Activated naive CD4-positive, alpha-beta T cell treated with anti-CD3 and anti-CD28 coated beads, Interleukin-2, amount 50 U/mL, for 16 hours (primary cell): Measurements from ENCODE around the gene HTR2B.
"Not testable (repeated sequence)": the region's sequence is repeated elsewhere in the genome, so short reads cannot be mapped to it uniquely, and the experiment has no call there.

Experiments
- DNase-seq: peaks from one replicate; pipeline ENCODE4 v3.0.0-alpha.2; 2020

HTR2B gene

DNA sequence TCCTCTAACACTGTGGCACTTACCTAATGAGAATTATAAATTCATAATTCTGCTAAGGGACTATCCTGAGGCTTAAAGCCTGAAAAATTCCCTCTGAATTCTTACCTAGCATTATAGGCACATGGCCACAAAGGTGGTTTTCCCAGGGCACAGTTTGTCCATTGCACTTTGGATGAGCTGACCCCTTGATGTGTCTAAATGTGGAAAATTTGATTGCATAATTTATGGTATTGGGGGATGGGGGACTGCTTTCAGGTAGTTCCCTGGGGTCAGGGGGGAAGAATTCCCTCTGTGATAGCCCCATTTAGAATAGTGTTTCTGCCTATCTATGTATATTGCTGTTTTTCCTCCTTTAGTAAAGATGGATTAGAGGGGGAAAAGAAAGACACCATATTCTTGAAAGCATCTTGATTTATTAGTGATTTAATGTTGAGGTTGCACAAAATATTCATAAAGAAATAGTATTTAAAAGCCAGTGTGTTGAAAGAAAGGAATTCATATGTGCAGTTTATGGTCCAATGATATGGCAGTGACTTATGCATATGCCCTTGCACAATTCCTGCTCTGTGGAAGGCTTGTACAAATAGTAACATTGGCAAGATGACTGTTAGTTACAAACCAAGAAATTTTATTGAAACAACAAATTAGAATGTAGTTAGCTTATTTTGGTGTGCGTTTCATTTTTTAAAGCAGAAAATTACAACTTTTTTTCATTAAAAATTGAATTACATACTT is 8.7 kb upstream of the HTR2B start:
- no peak for DNase-seq

DNA sequence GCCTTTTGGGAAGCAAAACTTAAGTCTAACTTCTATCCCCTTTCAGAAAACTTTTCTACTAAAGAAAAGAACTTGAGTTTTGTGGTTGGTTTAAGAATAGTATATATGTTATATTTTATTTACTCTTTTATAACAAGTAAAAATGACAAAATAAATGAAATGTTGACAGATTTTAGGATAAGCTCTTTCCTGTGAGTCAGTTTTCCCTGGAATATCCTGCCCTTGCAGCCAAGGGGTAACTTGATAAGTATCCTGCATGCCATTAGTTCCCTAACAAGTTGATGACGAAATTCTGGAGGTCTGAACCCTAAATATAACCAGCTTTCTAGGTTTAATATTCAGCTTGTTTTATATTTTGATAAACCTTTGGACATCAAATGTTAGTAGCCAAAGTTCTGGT is 7.3 kb upstream of the HTR2B start:
- DNase-seq, result no peak

DNA sequence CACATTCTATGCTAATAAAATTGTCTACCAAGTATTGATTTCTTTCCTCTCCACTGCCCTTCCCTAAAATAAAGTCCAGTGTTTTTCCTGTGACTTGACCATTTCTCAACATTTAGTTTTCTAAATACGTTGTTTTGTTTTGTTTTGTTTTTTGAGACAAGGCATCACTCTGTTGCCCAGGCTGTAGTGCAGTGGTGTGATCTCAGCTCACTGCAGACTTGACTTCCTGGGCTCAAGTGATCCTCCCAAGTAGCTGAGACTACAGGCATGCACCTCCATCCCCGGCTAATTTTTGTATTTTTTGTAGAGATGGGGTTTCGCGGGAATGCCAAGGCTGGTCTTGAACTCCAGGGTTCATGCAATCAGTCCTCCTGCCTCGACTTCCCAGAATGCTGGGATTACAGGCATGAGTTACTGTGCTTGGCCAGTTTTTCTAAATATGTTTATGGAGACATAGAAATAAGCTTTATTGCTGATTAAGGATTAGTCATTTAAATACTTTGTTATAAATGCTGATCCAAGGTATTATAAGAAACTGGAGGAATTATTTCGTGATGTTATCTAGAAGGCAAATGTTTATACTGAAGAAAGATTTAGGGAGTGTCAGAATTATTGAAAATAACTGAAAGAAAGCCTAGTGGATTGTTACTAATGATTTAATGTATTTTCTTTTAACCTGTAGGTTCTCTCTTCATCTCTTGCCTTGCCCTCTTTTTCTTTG is 5.7 kb upstream of the HTR2B start:
- DNase-seq, result no peak

DNA sequence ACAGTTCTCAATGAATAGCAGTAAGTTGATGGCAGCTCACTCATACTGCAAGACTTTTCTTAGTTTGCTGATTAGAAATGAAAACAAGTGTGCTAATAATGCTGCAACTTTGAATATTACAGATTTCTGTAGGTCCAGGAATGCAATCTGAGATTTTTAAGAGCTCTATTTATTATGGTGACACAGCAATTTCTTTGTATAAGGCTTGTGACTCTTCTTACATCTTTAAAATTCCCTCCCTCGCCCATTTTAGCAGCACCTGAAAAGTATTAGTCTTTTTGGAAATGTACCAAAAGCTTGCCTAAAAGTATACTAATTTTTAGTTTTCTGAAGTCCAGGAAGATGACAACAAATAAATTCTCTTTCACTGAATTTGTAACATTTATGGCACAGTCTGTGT is 4.4 kb upstream of the HTR2B start:
- no peak for DNase-seq

DNA sequence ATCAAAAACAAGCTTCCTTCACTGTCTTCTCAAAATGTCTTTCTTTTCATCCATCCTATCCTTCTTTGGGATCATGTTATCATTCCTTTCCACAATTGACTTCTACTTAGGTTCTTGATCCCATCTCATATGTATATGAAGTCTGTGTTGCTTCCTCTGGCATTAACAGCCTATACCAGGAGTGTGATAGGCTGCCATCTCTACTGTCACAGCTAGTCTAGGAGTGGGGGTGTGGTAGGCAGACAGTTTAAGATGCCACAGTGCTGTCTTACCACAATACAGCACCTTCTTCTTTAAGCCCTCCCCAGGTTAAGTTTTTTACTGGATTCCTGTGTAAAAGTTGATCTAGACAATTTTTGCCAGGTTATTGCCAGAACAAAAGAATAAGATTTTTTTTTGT is 3.7 kb upstream of the HTR2B start:
- no peak for DNase-seq

DNA sequence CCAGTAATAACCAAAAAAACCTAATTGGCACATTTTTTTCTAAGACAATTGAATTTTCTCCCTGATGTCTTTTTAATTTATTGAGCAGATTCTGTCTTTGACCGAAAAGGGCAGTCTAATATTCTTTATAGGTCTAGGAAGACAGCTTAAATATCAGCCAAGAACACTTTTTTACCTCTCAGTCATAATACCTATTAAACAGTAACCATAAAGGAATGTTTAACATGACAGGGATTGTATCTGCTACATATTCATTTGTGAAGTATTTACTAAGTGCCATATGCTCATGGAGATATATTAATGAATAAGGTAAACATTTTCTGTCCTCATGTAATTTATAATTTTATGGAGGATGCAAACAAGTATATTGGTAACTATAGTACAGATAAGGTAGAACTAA is 3.1 kb upstream of the HTR2B start:
- no peak for DNase-seq

DNA sequence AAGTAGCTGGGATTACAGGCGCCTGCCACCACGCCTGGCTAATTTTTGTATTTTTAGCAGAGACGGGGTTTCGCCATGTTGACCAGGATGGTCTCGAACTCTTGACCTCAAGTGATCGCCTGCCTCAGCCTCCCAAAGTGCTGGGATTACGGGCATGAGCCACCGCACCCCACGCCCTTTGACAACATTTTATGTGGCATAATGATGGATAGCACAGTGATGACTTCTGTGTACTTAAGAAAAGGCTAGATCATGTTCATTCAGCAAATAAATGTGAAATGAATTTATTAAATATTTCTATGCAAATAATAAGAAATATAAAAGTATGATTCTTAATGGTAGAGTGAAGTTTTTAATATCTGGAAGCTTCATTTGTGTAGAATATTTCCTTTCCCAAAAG is 2.6 kb upstream of the HTR2B start:
- no peak for DNase-seq

DNA sequence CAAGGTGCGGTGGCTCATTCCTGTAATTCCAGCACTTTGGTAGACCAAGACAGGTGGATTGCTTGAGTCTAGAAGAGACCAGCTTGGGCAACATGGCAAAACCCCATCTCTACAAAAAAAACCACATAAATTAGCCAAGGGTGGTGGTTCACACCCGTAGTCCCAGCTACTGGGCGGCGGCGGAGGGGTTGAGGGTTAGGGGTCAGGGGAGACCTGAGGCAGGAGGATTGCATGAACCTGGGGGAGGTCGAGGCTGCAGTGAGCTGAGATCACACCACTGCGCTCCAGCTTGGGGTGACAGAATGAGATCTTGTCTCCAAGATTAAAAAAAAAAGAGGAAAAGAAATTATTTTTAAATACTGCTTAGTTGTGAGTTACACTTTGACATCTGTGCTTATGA is 1.3 kb upstream of the HTR2B start:
- no peak for DNase-seq

DNA sequence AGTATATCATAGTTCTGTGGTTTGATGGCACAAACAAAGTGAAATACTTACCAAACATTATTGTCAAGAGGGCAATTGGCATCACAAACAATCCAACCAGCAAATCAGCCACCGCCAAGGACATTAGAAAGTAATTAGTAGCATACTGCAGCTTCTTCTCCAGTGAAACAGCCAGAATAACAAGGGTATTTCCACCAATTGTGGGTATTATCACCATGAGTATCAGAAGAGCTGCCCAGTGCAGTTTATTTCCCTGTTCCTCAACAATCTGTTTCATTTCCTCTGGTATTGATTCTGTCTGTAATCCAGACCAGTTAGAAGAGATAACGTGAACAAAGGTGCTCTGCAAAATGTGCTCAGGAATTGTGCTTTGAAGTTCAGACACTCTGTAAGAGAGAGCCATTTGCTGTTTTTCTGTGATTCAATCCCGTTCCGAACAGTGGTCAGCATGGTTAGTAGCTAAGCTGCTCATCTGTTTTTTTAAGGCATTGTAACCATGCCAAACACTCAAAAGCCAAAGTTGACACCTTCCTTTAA is 1.4 kb downstream of the HTR2B start:
- no peak for DNase-seq

DNA sequence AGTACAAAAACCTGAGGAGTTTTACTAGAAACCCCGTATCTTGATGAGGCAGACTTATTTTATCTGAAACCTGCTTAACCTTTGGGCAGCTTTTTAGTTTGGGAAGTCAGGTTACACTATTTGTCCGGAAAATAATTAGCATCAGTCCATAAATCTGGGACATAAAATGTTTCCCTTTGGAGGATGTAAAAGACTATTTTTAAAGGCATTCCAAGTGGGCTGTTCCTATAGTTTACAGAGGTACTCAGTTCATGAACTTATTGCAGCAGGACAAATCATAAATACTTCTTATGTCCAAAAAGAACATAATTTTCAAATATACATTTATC is 6.3 kb downstream of the HTR2B start:
- DNase-seq, result no peak

DNA sequence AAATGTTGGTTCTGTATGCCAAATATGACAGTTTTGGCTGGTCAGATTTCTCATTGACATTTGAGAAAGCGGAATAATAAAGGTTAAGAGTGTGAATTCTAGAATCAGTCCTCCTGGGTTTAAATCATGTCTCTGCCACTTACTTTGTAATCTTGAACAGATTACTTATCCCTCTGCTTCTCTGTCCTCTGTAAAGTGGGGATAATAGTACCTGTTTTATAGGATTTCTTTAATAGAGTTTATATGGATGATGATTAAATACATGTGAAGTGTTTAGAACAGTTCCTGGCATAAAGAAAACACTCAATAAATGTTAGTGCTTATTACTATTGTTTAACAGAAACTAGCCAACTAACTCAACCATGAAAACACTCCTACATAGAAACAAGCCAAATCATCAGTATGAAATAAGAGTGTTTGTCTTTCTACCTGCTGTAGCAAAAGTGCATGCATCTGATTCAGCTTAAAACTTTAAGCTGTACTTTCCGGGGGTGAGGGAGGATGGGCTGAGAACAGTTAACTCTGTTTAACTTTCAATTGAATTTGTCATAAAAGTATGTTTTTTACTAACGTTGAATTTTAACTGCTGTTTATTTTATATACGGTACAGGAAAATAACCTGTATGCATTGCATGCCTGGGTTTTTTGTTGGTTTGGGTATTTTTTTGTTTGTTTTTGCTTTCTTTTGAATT is 6.8 kb downstream of the HTR2B start:
- DNase-seq, result no peak

DNA sequence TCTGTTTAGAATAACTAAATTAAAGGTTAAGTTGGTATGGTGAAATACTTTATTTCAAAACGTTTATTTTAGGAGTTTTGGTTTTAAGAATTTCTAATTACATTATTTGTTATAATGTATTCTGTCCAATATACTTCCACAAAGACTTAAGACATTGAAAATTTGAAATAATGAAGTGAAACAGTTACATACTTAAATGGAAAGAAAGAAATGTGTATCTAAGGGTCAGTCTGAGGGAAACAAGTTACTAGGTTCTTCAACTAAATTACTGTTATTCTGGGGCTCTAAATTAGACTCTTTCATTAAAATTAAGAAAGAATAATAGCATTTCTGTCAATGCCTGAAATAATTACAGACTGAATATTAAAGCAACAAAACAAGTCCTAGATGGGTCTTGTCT is 7.7 kb downstream of the HTR2B start:
- DNase-seq, result no peak

DNA sequence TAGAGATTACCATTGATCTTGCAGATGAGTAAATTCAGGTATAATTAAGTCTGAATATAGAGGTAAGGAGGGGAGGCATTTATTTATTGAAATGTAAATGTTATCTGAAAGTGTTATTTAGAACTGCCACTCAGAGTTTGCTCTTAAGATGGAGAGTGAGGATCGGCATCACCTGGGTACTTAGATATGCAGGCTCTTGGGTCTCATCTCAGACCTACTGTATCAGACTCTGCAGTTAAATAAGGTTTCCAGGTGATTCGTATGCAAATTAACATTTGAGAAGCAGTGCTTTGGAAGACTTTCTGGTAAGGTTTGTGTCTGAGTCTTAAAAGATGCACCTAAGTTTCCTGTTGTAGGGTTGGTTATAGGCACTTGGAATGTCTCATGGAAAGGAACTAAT is 9.2 kb downstream of the HTR2B start:
- no peak for DNase-seq

DNA sequence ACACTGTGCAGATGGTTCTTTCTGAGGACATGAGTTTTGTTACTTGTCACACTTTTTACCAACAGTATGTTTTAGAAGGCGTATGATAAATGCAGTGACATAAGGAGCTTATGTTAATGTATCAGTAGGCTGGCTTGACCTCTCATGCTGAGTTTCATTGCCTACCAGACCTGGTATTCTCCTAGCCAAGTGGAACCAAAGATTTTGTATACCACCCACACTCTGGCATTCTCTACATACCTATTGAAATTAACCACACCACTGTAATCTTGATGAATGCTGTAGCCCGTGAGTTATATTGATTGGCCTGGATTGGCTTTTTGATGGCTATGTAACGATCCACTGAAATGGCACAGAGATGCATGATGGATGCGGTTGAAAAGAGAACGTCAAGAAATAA is 11.4 kb downstream of the HTR2B start:
- no peak for DNase-seq

DNA sequence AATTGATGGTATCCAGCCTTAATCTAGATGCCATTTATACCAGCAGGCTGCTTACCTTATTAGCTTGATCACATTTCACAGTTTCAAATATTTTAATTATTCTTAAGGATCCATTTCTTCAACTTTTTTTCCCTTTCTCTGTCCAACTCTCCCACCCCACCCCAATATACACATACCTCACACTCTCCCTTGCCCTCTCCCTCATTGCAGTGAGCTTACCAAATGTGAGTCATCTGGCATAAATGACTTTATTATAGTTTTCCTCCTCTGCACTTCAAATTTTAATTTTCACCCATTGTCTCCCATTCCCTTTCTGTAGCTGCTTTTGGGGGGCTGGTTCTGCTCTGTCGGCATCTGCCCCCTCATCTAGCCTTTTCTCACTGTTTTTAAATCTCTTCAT is 12.9 kb downstream of the HTR2B start:
- no peak for DNase-seq

DNA sequence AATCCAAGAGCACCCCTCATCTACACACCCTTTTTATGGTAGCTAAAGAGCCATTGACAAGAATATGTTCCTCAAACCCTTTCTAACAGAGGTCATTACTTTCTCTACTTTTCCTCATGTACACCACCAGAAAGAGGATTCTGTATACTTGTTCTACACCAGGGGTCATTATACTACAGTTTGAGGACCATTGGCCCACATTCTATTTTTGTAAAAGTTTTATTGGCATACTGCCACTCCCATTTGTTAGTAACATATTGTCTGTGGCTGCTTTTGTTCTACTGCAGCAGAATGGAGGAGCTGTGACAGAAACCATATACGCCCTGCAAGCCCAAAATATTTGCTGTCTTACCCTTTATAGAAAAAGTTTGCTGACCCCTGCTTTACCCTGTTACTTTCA is 14.3 kb downstream of the HTR2B start:
- DNase-seq, result no peak

DNA sequence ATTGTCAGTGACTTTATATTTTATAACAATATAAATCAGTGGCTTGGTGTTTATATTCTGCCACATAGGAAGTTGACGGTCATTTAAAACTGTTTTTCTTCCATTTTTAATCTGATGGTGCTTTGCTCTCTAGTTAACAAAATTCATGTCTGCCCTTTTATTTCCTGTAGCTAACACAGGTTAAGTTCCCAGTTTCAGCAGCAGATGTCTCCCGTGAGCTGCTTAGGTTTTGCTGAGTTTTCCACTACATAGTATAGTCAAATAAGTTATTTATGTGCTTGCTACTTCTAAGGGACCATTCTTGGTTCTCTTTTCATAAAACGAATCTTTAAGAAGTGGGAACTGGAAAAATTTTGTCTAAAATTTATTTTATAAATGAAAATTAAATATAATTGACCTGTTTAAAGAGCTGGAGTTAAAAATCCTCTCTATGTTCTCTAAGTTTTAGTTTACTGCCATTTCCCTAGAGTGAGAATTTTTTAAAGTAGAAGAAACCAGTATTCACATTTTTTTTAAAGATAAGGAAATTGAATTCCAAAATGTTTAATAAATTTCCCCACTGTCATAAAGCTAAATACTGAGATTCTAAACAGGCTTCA is 20.6 kb downstream of the HTR2B start:
- peak; percentile 52 for DNase-seq

DNA sequence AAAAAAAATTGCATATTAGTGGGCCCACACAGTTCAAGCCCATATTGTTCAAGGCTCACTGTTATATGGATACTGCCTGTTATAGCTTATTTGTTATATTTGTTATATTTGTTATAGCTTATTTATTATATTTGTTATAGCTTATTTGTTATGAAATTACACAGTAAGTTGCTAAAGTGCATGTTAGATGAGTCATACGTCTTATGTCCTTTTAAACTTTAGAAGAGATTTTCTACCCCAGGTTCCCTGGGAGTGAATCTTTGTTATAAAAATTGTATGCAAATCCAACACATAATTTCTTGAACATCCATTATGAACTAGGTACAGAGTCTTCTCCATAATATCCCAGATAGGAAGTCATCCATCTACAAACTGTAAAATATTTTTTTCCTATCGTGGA is 22.1 kb downstream of the HTR2B start:
- no peak for DNase-seq

DNA sequence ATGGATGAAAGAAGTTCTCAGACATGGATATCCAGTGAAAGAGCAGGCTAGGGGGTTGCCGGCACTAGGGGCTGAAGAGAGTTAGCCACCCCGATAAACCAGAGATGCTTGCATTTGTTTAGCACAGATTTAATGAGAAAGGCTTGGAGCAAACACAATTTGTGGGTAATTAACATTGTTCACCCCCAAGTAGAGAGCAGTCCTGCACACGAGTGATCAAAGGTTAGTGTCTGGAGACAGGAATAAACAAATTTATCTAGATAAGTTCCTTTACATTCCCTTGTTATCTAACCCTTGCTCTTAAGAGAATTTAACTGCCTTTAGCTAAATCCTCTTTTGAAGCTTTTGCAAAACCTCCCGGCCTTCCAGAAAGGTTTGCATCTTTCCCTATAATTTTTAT is 23.9 kb downstream of the HTR2B start:
- DNase-seq, result no peak

DNA sequence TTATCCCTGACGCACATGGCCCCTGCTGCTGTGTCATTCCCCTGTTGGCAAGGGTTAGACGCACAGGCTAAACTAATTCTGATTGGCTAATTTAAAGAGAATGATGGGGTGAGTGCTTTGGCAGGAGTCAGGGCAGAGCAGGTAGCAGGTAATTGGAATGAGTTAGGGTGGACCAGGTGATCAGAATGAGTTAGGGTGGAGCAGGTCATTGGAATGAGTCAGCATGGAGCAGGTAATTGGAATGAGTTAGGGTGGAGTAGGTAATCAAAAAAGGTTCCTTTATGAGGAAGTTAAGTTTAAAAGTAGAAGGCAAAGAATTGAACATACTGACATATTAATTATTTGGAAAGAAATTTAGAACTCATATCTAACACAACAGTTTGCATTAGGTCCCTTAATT is 24.5 kb downstream of the HTR2B start:
- DNase-seq, result not testable (repeated sequence)

DNA sequence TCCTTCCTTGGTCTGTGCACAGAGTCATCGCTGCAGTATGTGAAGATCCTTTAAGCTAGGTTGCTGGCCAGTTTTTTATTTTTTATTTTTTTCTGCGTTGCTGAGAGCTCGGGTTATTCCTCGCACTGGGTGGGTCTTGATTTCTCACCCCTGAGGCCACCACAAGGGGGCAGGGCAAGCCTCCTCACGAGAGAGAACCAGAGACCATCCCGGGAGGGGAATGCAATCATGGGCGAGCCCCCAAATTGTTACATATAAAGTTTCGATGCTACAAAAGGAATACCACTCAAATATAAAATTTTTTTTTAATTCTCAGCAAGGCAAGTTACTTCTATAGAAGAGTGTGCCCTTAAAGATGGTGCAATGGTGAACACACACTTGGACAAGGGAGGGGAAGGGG is 24.9 kb downstream of the HTR2B start:
- DNase-seq, result peak; percentile 13

DNA sequence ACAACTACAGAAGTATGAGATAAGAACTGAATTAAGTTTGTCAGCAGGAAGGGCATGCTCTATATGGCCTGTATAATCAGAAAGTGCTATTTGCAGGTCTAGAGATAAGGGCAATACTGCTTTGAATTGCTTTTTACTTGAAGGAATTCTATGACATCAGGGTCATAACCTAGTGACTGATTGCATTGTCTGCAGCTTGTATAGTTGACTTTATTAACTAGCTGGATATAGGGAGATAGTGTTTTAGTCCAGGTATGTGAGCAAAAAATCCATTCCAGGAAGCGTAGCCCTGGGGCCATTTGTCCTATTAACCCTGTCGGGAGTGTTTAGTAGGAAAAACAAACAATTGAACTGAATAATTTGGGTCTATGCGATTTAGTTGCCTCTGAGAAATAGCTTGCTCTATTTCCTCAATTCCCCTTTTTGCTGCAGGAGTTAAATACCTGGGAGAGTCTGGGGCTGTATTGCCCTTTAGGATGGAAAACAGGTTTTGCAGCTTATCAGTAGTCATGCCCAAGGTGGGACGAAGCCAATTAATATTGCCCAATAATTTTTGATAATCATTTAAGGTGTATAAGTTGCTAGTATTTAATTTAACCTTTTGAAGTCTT is 30.0 kb downstream of the HTR2B start:
- DNase-seq, result no peak

DNA sequence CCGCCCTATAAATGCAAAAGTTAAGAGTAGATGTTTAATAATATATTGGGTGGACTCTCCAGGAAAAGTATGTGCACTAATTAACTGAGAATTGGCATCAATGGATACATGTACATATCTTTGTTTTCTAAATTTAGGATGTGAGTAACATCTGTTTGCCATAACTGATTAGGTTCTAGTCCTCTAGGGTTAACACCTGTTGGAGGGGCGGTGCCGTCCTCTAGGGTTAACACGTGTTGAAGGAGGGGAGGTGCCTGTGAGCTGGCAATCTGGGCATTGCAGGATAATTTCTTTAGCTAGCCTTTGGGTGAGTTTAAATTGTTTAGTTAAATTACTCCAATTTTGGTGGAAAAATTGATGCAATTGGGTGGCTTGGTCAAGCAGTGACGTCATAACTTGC is 30.9 kb downstream of the HTR2B start:
- DNase-seq, result no peak
